Neural progenitor cell (in vitro differentiated cells): ENCODE results near the gene BGLAP. TPM values are rescaled to one million over a fixed set of nuclear protein-coding genes. Genes with fewer than 3 reads are reported as not detected.

ENCODE experiments used
- DNase-seq: peaks from one replicate; pipeline ENCODE4 v3.0.0-alpha.2; 2016; ENCODE audit warnings: low spot score
- H2AFZ ChIP-seq: fragments of 200-600 bp; sonication (generic); replicated peaks from 2 replicates; pipeline ENCODE4 v1.6.1; 2016; ENCODE audit warnings: antibody characterized with exemption
- H3F3A ChIP-seq: fragments of 200-600 bp; sonication (generic); 2 replicates; pipeline ENCODE4 v1.6.1; 2016; ENCODE audit warnings: antibody characterized with exemption, low read depth
- H3K27ac ChIP-seq: fragments of 200-600 bp; sonication (generic); 2 replicates; pipeline ENCODE4 v1.5.1; 2016; ENCODE audit warnings: mild to moderate bottlenecking
- H3K27me3 ChIP-seq: fragments of 200-600 bp; sonication (generic); 2 replicates; pipeline ENCODE4 v1.6.1; 2016; ENCODE audit warnings: mild to moderate bottlenecking, moderate library complexity
- H3K36me3 ChIP-seq: fragments of 200-600 bp; sonication (generic); 2 replicates; pipeline ENCODE4 v1.5.1; 2016
- H3K4me1 ChIP-seq: fragments of 200-600 bp; sonication (generic); 2 replicates; pipeline ENCODE4 v1.6.1; 2016; ENCODE audit warnings: mixed run types
- H3K4me2 ChIP-seq: fragments of 200-600 bp; sonication (generic); 2 replicates; pipeline ENCODE4 v1.6.1; 2016
- H3K4me3 ChIP-seq: fragments of 200-600 bp; sonication (generic); 2 replicates; pipeline ENCODE4 v1.5.1; 2016
- H3K79me2 ChIP-seq: fragments of 200-600 bp; sonication (generic); 2 replicates; pipeline ENCODE4 v1.6.1; 2016; ENCODE audit warnings: low read depth
- H3K9ac ChIP-seq: fragments of 200-600 bp; sonication (generic); 2 replicates; pipeline ENCODE4 v1.6.1; 2016
- H3K9me3 ChIP-seq: fragments of 200-600 bp; sonication (generic); 2 replicates; pipeline ENCODE4 v1.5.1; 2016; ENCODE audit warnings: low read depth
- H4K20me1 ChIP-seq: fragments of 200-600 bp; sonication (generic); 2 replicates; pipeline ENCODE4 v1.6.1; 2016; ENCODE audit warnings: low read depth
- H3K27ac Mint-ChIP-seq: 3 replicates; pipeline ENCODE4 v1.8.0; 2021; ENCODE audit warnings: mixed read lengths
- H3K27me3 Mint-ChIP-seq: 2 replicates; pipeline ENCODE4 v1.8.0; 2022; ENCODE audit warnings: low read depth, mild to moderate bottlenecking, inconsistent platforms, moderate library complexity, mixed read lengths; ENCODE audit not compliant: insufficient read depth
- H3K36me3 Mint-ChIP-seq: 3 replicates; pipeline ENCODE4 v1.8.0; 2021; ENCODE audit warnings: mixed read lengths
- H3K4me1 Mint-ChIP-seq: 3 replicates; pipeline ENCODE4 v1.8.0; 2021; ENCODE audit warnings: mixed read lengths
- H3K4me3 Mint-ChIP-seq: 3 replicates; pipeline ENCODE4 v1.8.0; 2021; ENCODE audit warnings: mild to moderate bottlenecking, moderate library complexity, mixed read lengths
- H3K9me3 Mint-ChIP-seq: 3 replicates; pipeline ENCODE4 v1.8.0; 2020; ENCODE audit warnings: mixed read lengths
- CTCF ChIP-seq: fragments of 200-600 bp; sonication (generic); IDR thresholded peaks from 2 replicates; pipeline ENCODE4 v1.5.1; 2017; ENCODE audit warnings: antibody characterized with exemption, mild to moderate bottlenecking
- EZH2 ChIP-seq: fragments of 200-600 bp; sonication (generic); IDR thresholded peaks from 2 replicates; pipeline ENCODE4 v1.6.1; 2017; ENCODE audit warnings: antibody characterized with exemption, mild to moderate bottlenecking, moderate library complexity
- EZH2phosphoT487 ChIP-seq: fragments of 200-600 bp; sonication (generic); IDR thresholded peaks from 2 replicates; pipeline ENCODE4 v1.6.1; 2017; ENCODE audit warnings: antibody characterized with exemption
- total RNA-seq: library from RNA; depleted of rRNA; stranded (reverse); fragments of >200 nt; gene quantifications from 2 replicates; pipeline ENCODE4 v1.2.3, GENCODE V29; 2015; ENCODE audit warnings: low replicate concordance

The BGLAP gene
- total RNA-seq, 1 donor from 2014 or later, result 0.22 TPM

DNA sequence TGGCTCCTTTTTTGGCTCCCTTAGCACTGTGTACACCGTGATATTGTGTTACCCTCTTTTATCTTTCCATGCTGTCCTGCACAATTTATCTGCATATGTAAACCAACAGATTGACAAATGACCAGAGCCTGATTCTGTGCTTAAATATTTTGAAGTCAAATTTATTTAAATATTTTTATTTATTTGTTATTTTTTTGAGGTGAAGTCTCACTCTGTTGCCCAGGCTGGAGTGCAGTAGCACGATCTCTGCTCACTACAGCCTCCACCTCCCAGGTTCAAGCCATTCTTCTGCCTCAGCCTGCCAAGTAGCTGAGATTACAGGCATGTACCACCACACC lies 16.3 kb upstream of the BGLAP start:
- no peaks in the 10 kb centered on the region for H3K9me3 ChIP-seq
- no peak overlapping the region for H3K4me3 ChIP-seq
- Mint-ChIP-seq H3K4me3 (no peak overlapping the region), H3K4me1 (peaks cover 4% of the 10 kb centered on the region), H3K27me3 (peaks cover 2% of the 10 kb centered on the region), H3K9me3 (no peaks in the 10 kb centered on the region), H3K36me3 (peaks cover 30% of the 10 kb centered on the region), H3K27ac (no peak overlapping the region)
- no peak overlapping the region for H3K4me2 ChIP-seq
- no peak overlapping the region for H2AFZ ChIP-seq
- H4K20me1 ChIP-seq, result peaks cover 11% of the 10 kb centered on the region
- H3K27me3 ChIP-seq, result no peaks in the 10 kb centered on the region
- TF ChIP-seq CTCF (no peak), EZH2phosphoT487 (no peak)
- no peak overlapping the region for H3K27ac ChIP-seq
- H3K79me2 ChIP-seq, result no peaks in the 10 kb centered on the region
- peaks cover 10% of the 10 kb centered on the region for H3F3A ChIP-seq
- DNase-seq, result no peak
- H3K9ac ChIP-seq, result no peak overlapping the region
- H3K36me3 ChIP-seq, result peaks cover 5% of the 10 kb centered on the region
- no peaks in the 10 kb centered on the region for H3K4me1 ChIP-seq

GRCh38 chr1:156226116-156226538 lies 15.9 kb upstream of the BGLAP start:
- Histone ChIP-seq H3K9me3 (no peaks in the 10 kb centered on the region), H3K36me3 (peaks cover 5% of the 10 kb centered on the region), H3K79me2 (no peaks in the 10 kb centered on the region), H3K27ac (no peak overlapping the region), H3K4me1 (no peaks in the 10 kb centered on the region), H4K20me1 (peaks cover 11% of the 10 kb centered on the region), H3K4me3 (no peak overlapping the region), H3F3A (peaks cover 10% of the 10 kb centered on the region), H3K9ac (no peak overlapping the region), H3K4me2 (no peak overlapping the region), H2AFZ (no peak overlapping the region), H3K27me3 (no peaks in the 10 kb centered on the region)
- H3K27ac Mint-ChIP-seq, result no peak overlapping the region
- peaks cover 2% of the 10 kb centered on the region for H3K27me3 Mint-ChIP-seq
- H3K36me3 Mint-ChIP-seq, result peaks cover 27% of the 10 kb centered on the region
- TF ChIP-seq EZH2 (no peak), CTCF (no peak), EZH2phosphoT487 (no peak)
- no peaks in the 10 kb centered on the region for H3K9me3 Mint-ChIP-seq
- no peak overlapping the region for H3K4me3 Mint-ChIP-seq
- H3K4me1 Mint-ChIP-seq, result peaks cover 4% of the 10 kb centered on the region
- DNase-seq, result no peak

- Histone ChIP-seq H3K9ac (no peak overlapping the region), H3K4me3 (no peak overlapping the region), H3K4me2 (no peak overlapping the region), H3K27ac (no peak overlapping the region), H3K36me3 (peaks cover 5% of the 10 kb centered on the region), H3K79me2 (no peaks in the 10 kb centered on the region), H3K27me3 (no peaks in the 10 kb centered on the region), H4K20me1 (peaks cover 11% of the 10 kb centered on the region), H3F3A (peaks cover 10% of the 10 kb centered on the region), H3K9me3 (no peaks in the 10 kb centered on the region), H3K4me1 (no peaks in the 10 kb centered on the region), H2AFZ (no peak overlapping the region)
- peaks cover 22% of the 10 kb centered on the region for H3K36me3 Mint-ChIP-seq
- H3K9me3 Mint-ChIP-seq, result no peaks in the 10 kb centered on the region
- H3K27ac Mint-ChIP-seq, result no peak overlapping the region
- H3K4me3 Mint-ChIP-seq, result no peak overlapping the region
- H3K4me1 Mint-ChIP-seq, result peaks cover 4% of the 10 kb centered on the region
- TF ChIP-seq CTCF (no peak), EZH2phosphoT487 (no peak)
- peaks cover 2% of the 10 kb centered on the region for H3K27me3 Mint-ChIP-seq
- DNase-seq, result no peak
Observed at GRCh38 chr1:156226782-156227181, 15.2 kb upstream of the BGLAP start.

- Histone ChIP-seq H2AFZ (no peak overlapping the region), H3K9ac (no peak overlapping the region), H3K4me2 (no peak overlapping the region), H3K79me2 (no peaks in the 10 kb centered on the region), H3K9me3 (no peaks in the 10 kb centered on the region), H3K36me3 (peaks cover 5% of the 10 kb centered on the region), H3K27ac (no peak overlapping the region), H4K20me1 (peaks cover 10% of the 10 kb centered on the region), H3F3A (peaks cover 10% of the 10 kb centered on the region), H3K4me1 (no peaks in the 10 kb centered on the region), H3K27me3 (no peaks in the 10 kb centered on the region), H3K4me3 (no peak overlapping the region)
- Mint-ChIP-seq H3K36me3 (peaks cover 18% of the 10 kb centered on the region), H3K4me3 (no peak overlapping the region), H3K27me3 (peaks cover 2% of the 10 kb centered on the region), H3K4me1 (peaks cover 4% of the 10 kb centered on the region), H3K9me3 (no peaks in the 10 kb centered on the region), H3K27ac (no peak overlapping the region)
- TF ChIP-seq EZH2, result no peak
- TF ChIP-seq CTCF, result no peak
- TF ChIP-seq EZH2phosphoT487, result no peak
- DNase-seq, result no peak
Observed at GRCh38 chr1:156228501-156228900, 13.5 kb upstream of the BGLAP start.
